ENCODE data around the gene SPAG16.
"Not testable (repeated sequence)": the region's sequence is repeated elsewhere in the genome, so short reads cannot be mapped to it uniquely, and the experiment has no call there.

SPAG16 gene

GRCh38 chr2:214019229-214019972 lies 735.1 kb downstream of the SPAG16 start:
- Mint-ChIP-seq H3K27me3 (no peaks in the 10 kb centered on the region), H3K4me1 (no peaks in the 10 kb centered on the region), H3K4me3 (no peak overlapping the region), H3K36me3 (no peaks in the 10 kb centered on the region), H3K9me3 (peaks cover 4% of the 10 kb centered on the region), H3K27ac (no peak overlapping the region)
- ATAC-seq = no peak

DNA sequence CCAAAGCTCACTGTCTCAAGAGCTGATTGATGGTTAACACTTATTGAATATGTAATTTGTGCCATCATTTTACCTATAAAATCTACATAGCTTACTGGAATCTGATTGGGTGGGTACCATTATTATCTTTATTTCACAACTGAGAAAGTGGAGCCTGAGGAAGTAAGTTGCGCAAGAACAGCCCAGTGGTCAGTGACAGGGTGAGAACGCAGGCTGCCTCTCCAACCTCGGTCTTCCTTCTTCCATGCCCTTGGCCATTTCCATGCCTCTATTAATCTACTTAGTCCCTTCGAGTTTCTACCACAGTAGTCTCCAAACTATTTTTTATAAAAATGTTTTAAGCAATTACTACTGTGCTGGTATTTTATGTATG lies 735.7 kb downstream of the SPAG16 start:
- no peak for ATAC-seq
- H3K27me3 Mint-ChIP-seq = no peaks in the 10 kb centered on the region
- no peak overlapping the region for H3K4me3 Mint-ChIP-seq
- H3K9me3 Mint-ChIP-seq = peaks cover 4% of the 10 kb centered on the region
- H3K36me3 Mint-ChIP-seq = no peaks in the 10 kb centered on the region
- H3K4me1 Mint-ChIP-seq = no peaks in the 10 kb centered on the region
- H3K27ac Mint-ChIP-seq = no peak overlapping the region

- no peaks in the 10 kb centered on the region for H3K36me3 Mint-ChIP-seq
- peaks cover 4% of the 10 kb centered on the region for H3K9me3 Mint-ChIP-seq
- no peak overlapping the region for H3K27ac Mint-ChIP-seq
- H3K27me3 Mint-ChIP-seq = no peaks in the 10 kb centered on the region
- no peak overlapping the region for H3K4me3 Mint-ChIP-seq
- no peaks in the 10 kb centered on the region for H3K4me1 Mint-ChIP-seq
- no peak for ATAC-seq
Measured at GRCh38 chr2:214029190-214029589, 744.9 kb downstream of the SPAG16 start.

DNA sequence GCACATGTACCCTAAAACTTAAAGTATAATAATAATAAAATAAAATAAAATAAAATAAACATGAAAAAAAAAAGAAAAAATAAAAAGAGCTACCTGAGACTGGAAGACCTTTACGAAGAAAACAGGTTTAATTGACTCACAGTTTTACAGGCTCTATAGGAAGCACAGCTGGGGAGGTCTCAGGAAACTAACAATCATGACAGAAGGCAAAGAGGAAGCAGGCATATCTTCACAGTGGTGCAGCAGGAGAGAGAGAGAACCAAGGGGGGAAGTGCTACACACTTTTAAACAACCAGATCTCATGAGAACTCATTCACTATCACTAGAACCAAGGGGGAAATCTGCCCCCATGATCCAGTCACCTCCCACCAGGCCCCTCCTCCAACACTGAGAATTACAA lies 747.3 kb downstream of the SPAG16 start:
- Mint-ChIP-seq H3K9me3 (peaks cover 4% of the 10 kb centered on the region), H3K27me3 (no peaks in the 10 kb centered on the region), H3K4me1 (no peaks in the 10 kb centered on the region), H3K4me3 (no peak overlapping the region), H3K27ac (no peak overlapping the region), H3K36me3 (no peaks in the 10 kb centered on the region)
- ATAC-seq = no peak

DNA sequence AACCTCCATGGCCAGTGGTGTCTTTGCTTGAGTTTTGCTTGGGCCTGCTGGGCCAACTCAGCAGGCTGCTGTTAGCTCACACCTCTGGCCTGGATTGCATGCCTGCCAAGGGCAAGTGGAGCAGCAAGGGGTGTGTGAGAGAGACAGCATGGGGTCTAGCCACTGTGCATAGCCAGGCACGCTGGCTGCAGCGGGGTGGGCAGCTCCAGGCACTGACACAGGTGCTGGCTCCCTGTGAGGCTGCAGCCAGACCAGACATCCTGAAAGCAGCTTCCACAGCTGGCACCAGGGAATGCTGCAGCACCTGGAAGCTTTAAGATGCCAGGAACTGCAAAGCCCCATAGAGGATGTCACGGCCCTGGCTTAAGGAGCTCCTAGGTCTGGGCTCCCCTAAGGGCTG lies 750.2 kb downstream of the SPAG16 start:
- Mint-ChIP-seq H3K4me1 (no peaks in the 10 kb centered on the region), H3K36me3 (no peaks in the 10 kb centered on the region), H3K4me3 (no peak overlapping the region), H3K9me3 (no peaks in the 10 kb centered on the region), H3K27me3 (no peaks in the 10 kb centered on the region), H3K27ac (no peak overlapping the region)
- ATAC-seq = no peak

- ATAC-seq = peak; percentile 45
- Mint-ChIP-seq H3K9me3 (peaks cover 2% of the 10 kb centered on the region), H3K27ac (no peak overlapping the region), H3K4me1 (no peaks in the 10 kb centered on the region), H3K27me3 (no peaks in the 10 kb centered on the region), H3K36me3 (no peaks in the 10 kb centered on the region), H3K4me3 (no peak overlapping the region)
Measured at GRCh38 chr2:214035091-214035852, 751.0 kb downstream of the SPAG16 start.

DNA sequence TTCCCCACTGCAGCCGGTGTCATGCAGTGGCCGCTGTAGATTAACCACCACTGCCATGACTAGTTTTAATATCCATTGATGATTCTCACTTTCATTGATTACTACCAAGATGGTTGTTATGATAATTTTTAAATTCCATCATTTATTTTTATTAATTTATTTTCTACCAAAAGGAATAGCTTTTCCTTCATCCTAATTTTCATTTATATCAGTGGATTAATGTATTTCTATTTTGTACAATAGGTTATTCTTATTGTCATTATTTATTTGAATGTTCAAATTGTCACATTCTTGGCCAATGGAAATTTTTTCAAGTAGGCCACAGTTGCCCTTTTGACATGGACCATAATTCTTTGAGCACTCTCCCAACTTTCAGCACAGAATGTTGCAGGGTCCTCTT lies 751.7 kb downstream of the SPAG16 start:
- H3K27ac Mint-ChIP-seq = no peak overlapping the region
- H3K36me3 Mint-ChIP-seq = no peaks in the 10 kb centered on the region
- H3K4me3 Mint-ChIP-seq = no peak overlapping the region
- H3K4me1 Mint-ChIP-seq = no peaks in the 10 kb centered on the region
- no peaks in the 10 kb centered on the region for H3K27me3 Mint-ChIP-seq
- ATAC-seq = no peak
- H3K9me3 Mint-ChIP-seq = peaks cover 4% of the 10 kb centered on the region

DNA sequence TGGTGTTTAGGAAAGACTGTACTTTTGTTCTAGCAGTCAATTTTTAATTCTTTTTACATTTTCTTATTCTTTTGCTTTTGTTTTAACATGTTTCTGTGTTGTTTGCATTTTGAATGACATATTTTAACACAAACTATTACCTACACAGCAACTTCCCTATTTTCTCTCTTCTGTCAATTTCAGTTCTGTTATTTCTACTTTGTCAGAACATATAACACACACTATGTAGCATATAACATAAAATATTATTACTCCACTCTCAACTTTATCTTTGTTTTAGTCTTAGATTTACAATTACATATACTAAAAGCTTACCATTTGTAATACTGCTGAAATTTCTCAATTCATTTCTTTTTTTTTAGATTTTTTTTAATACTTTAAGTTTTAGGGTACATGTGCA lies 753.9 kb downstream of the SPAG16 start:
- no peak overlapping the region for H3K4me3 Mint-ChIP-seq
- H3K4me1 Mint-ChIP-seq = no peaks in the 10 kb centered on the region
- H3K27ac Mint-ChIP-seq = no peak overlapping the region
- no peak for ATAC-seq
- H3K27me3 Mint-ChIP-seq = no peaks in the 10 kb centered on the region
- H3K9me3 Mint-ChIP-seq = peaks cover 6% of the 10 kb centered on the region
- no peaks in the 10 kb centered on the region for H3K36me3 Mint-ChIP-seq

DNA sequence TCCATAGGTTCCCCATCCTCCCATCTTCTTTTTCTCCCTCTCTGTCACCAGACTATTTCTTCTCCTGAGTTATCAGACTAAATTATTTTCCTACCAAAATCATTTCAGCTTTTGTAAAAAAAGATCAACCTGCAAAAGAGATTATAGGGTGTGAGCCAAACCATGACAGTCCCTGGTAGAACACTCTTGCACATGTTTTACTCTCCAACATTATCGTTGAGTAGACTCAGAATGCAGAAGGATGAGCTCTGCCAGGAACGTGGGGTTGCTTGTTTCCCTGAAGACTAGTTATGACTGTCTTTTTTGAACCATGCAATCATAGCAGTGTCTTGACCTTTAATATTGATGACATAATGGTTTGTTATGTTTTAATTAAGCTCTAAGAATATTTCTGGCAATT lies 766.5 kb downstream of the SPAG16 start:
- H3K27ac Mint-ChIP-seq = no peak overlapping the region

GRCh38 chr2:214051585-214051984 lies 767.3 kb downstream of the SPAG16 start:
- H3K27ac Mint-ChIP-seq = no peak overlapping the region
- no peaks in the 10 kb centered on the region for H3K4me1 Mint-ChIP-seq
- H3K27me3 Mint-ChIP-seq = no peaks in the 10 kb centered on the region
- no peak overlapping the region for H3K4me3 Mint-ChIP-seq
- no peak for ATAC-seq
- no peaks in the 10 kb centered on the region for H3K36me3 Mint-ChIP-seq
- H3K9me3 Mint-ChIP-seq = no peaks in the 10 kb centered on the region

More for the DNA sequence above, 766.5 kb downstream of the SPAG16 start:
- no peaks in the 10 kb centered on the region for H3K27me3 Mint-ChIP-seq
- H3K36me3 Mint-ChIP-seq = no peaks in the 10 kb centered on the region
- no peaks in the 10 kb centered on the region for H3K4me1 Mint-ChIP-seq
- H3K4me3 Mint-ChIP-seq = no peak overlapping the region
- H3K9me3 Mint-ChIP-seq = peaks cover 2% of the 10 kb centered on the region
- no peak for ATAC-seq

DNA sequence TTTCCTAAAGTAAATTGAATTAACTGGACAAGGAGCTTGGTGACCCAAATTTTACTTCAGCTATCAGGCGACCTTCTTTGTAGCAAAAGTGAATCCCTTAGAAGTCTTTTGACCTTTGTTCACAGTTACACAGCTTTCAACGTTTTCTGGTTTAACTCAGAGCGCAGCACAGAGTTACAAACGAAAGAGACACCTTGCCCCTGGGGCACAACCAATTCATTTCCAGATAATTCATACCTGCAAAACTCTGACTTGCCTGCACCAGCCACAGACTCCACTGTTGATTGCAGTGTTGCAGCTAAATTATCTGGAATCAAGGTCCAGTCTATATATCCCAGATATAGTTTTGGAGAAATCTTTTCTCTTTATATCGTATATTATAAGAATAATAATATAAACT lies 768.0 kb downstream of the SPAG16 start:
- Mint-ChIP-seq H3K4me3 (no peak overlapping the region), H3K36me3 (no peaks in the 10 kb centered on the region), H3K4me1 (no peaks in the 10 kb centered on the region), H3K27me3 (no peaks in the 10 kb centered on the region), H3K27ac (no peak overlapping the region), H3K9me3 (no peaks in the 10 kb centered on the region)
- ATAC-seq = no peak

- Mint-ChIP-seq H3K27me3 (no peaks in the 10 kb centered on the region), H3K36me3 (no peaks in the 10 kb centered on the region), H3K4me1 (no peaks in the 10 kb centered on the region), H3K9me3 (peaks cover 5% of the 10 kb centered on the region), H3K4me3 (no peak overlapping the region), H3K27ac (no peak overlapping the region)
- ATAC-seq = no peak
Measured at GRCh38 chr2:214057986-214058385, 773.7 kb downstream of the SPAG16 start.

DNA sequence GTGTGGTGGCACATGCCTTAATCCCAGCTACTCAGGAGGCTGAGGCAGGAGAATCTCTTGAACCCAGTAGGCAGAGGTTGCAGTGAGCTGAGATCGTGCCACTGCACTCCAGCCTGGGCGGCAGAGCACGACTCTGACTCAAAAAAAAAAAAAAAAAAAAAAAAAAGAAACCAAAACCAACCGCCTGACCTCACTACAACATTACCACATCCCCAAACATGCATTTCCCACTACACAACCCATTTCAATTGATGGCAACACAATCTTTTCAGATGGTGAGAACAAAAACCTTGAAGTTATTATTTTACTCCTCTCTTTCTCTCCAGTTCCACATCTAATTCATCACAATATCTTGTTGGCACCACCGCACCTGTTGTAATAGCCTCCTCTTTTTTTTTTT lies 778.0 kb downstream of the SPAG16 start:
- H3K9me3 Mint-ChIP-seq, H3K36me3 Mint-ChIP-seq, ATAC-seq, H3K27me3 Mint-ChIP-seq, H3K4me1 Mint-ChIP-seq, H3K4me3 Mint-ChIP-seq, H3K27ac Mint-ChIP-seq: not testable (repeated sequence)

GRCh38 chr2:214064471-214064870 lies 780.2 kb downstream of the SPAG16 start:
- Mint-ChIP-seq H3K36me3 (no peaks in the 10 kb centered on the region), H3K27me3 (no peaks in the 10 kb centered on the region)
- no peak for ATAC-seq

DNA sequence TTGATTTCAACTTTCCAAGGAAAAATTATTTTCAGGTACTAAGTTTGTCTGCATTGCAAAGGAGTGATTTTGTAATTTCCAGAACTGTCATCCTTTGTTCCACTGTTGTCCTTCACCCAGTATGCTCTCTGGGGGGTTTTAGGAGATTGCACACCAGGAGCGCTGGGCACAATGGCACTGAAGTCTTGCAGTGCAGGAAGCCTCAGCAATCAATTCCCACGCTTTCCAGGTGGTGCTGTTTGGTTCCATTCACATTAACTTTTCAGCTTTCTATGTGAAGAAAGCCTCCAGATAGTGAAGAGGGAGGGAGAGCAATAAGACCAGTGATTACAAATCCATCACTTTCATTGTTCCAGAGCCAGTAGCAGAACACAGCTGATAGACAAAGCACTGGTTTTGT lies 782.6 kb downstream of the SPAG16 start:
- no peak for ATAC-seq
- Mint-ChIP-seq H3K4me3 (no peak overlapping the region), H3K9me3 (peaks cover 9% of the 10 kb centered on the region), H3K27ac (no peak overlapping the region), H3K27me3 (no peaks in the 10 kb centered on the region), H3K36me3 (no peaks in the 10 kb centered on the region), H3K4me1 (no peaks in the 10 kb centered on the region)

More at GRCh38 chr2:214064471-214064870, 780.2 kb downstream of the SPAG16 start:
- Mint-ChIP-seq H3K9me3 (peaks cover 9% of the 10 kb centered on the region), H3K4me1 (no peaks in the 10 kb centered on the region), H3K4me3 (no peak overlapping the region), H3K27ac (no peak overlapping the region)

DNA sequence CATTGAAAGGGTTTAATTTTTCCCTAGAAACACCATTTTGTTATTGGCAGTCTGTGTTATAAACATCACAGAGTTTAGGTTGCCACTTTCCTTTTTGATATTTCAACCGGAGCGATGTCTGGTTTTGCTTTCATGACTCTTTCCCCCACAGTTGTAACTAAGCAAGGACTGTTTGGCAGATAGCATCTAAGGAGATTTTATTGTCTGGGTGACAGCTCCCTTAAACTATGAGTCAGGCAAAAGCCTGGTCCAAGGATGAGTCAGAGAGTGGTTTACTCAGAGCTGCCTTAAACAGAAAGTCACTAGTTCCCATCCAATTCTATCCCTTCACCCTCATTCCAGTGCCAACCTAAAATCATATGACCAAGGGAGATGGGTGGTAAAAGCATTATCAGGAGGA lies 785.0 kb downstream of the SPAG16 start:
- Mint-ChIP-seq H3K36me3 (no peaks in the 10 kb centered on the region), H3K9me3 (no peaks in the 10 kb centered on the region), H3K27me3 (no peaks in the 10 kb centered on the region), H3K4me1 (no peaks in the 10 kb centered on the region), H3K27ac (no peak overlapping the region), H3K4me3 (no peak overlapping the region)
- peak; percentile 12 for ATAC-seq
